ENCODE results near the gene FOXP1.

The FOXP1 gene

GRCh38 chr3:71210257-71211007 is 373.1 kb downstream of the FOXP1 start:
- peak; percentile 53 for DNase-seq (ENCODE audit: low read depth)

- no peak for DNase-seq (ENCODE audit: low read depth)
Measured at GRCh38 chr3:71208211-71209095, 375.1 kb downstream of the FOXP1 start.

DNA sequence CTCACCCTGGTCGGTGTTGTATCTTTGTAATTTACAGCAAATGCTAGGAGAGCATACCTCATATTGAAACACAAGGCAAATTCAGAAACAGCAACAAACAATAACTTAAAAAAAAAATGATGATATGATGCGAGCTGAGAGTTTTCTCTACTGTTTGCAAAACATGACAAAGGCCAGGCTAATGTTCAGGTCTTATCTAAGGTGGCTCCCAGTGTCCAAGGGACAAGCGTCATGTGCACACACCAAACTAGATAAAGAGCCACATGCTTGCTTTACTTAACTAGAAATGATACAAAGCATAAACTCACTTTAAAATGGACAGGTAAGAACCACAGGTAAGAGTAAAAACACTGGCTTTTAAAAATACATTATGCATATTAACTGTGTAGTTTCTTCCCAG is 375.9 kb downstream of the FOXP1 start:
- DNase-seq (ENCODE audit: low read depth): no peak

DNA sequence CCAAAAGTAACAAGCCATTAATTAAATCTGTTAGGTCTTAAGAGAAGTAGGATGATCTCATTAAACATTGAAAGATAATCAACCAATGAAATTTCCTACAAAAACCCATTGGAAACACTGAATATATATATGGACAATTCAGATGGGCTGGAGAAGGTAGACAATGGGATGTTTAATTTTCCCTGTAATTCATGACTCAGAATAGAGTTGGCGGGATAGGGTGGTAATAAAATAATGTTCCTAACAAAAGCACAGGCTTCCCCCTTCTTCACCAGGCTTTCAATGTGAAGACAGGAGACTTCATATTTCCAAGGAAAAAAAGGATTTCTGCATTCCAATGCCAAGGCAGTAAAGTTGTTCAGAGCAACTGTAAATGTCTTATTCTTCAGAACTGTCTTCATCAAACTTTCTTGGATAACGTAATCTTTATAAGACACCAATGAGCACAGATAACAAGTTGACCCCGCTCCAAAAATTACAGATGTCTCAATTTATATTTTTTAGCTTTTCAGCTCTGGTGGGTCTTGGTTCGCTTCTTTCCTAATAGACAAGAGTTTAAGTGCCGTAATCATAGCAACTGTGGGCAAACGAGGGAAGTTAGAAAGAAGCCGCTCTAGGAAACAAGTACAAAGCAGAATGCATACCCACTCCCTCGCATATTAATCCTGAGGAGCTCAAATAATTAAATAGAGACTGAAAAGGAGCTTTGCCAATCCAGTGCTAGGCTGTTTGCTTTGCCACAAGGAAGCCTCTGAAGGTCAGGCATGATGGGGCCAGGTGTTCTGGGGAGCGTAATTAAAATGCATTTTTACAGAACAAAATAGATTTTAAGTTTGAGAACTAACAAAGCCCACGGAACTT is 377.0 kb downstream of the FOXP1 start:
- no peak for DNase-seq (ENCODE audit: low read depth)

- no peak for DNase-seq (ENCODE audit: low read depth)
Measured at GRCh38 chr3:71203727-71204488, 379.6 kb downstream of the FOXP1 start.

GRCh38 chr3:71202848-71203533 is 380.5 kb downstream of the FOXP1 start:
- DNase-seq (ENCODE audit: low read depth): no peak

DNA sequence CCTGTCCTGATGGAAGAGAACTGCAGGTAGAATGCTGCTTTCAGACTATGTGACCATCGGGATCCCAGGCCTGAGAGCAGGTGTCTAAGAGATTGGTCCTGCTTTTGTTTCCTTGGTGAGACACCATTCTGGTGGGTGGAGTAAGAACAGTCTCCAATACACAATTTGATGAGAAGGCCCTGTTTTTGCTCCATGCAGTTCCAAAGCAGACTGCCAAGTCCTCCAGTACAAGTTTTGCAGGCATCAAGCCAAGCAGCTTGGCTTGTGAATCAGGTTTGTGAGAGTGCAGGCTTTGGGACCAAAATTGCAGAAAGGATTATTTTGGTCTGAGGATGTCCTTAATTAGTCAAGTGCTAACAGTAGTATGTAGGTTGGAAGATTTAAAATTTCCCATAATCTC is 381.6 kb downstream of the FOXP1 start:
- DNase-seq (ENCODE audit: low read depth): peak; percentile 27

GRCh38 chr3:71197841-71198565 is 385.5 kb downstream of the FOXP1 start:
- DNase-seq (ENCODE audit: low read depth): no peak

- DNase-seq (ENCODE audit: low read depth): peak; percentile 65
Measured at GRCh38 chr3:71195492-71195891, 388.0 kb downstream of the FOXP1 start.

DNA sequence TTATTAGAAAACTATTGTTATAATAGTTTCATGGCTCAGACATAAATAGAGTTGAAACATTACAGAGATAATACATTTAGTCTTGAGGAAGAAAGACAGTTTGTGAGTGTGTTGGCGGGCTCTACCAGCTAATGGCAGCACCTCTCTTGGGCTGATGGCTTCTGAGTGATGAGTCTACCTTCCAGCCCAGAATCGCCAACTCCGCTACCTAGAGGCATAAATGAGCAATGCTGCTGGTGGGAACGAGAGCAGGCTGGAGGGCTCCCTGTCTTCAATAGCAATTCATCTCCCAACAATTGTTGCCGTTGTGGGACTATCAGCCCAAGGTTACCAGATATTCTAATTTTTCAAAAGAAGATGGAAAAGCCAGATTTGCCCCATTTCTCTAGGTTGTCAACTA is 388.7 kb downstream of the FOXP1 start:
- DNase-seq (ENCODE audit: low read depth): no peak

DNA sequence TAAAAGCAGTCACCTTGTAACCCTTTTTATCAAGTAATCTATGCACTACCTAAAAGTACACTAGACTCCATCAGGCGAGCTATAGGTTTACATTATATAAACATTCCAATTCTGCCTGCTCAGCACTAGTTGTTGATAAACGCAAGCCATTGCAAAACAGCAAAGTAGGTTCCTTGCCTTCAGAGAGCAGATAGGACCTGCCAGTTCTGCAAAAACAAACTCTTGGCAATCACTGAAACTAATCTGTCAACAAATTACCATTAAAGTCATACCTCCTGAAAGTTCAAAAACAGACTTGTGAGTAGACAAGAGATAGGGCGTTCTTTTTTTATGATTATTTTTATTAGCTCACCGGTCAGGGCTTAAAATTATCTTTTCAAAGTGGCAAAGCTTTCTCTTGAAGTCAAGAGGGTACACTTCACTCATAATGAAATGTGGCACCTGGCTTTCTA is 392.5 kb downstream of the FOXP1 start:
- DNase-seq (ENCODE audit: low read depth): no peak

- DNase-seq (ENCODE audit: low read depth): no peak
Measured at GRCh38 chr3:71189480-71189879, 394.0 kb downstream of the FOXP1 start.

DNA sequence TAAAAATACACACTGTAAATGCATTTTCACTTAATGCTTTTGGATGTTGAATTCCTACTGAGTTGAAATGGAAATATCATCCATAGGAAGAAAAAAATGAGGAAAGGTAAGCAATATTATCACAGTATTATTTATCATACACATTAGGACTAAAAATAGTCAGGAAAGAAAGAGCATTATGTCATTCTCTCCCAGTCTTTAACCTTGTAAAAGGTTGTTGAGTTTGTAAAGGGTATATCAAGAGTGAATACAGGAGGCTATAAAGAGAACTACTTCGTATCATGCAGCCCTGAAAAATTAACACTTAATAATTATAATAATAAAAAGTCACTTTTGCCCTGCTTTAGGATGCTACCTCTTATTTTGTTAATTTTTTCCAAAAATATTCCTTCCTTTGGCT is 395.8 kb downstream of the FOXP1 start:
- DNase-seq (ENCODE audit: low read depth): no peak

GRCh38 chr3:71186801-71187200 is 396.7 kb downstream of the FOXP1 start:
- DNase-seq (ENCODE audit: low read depth): no peak

DNA sequence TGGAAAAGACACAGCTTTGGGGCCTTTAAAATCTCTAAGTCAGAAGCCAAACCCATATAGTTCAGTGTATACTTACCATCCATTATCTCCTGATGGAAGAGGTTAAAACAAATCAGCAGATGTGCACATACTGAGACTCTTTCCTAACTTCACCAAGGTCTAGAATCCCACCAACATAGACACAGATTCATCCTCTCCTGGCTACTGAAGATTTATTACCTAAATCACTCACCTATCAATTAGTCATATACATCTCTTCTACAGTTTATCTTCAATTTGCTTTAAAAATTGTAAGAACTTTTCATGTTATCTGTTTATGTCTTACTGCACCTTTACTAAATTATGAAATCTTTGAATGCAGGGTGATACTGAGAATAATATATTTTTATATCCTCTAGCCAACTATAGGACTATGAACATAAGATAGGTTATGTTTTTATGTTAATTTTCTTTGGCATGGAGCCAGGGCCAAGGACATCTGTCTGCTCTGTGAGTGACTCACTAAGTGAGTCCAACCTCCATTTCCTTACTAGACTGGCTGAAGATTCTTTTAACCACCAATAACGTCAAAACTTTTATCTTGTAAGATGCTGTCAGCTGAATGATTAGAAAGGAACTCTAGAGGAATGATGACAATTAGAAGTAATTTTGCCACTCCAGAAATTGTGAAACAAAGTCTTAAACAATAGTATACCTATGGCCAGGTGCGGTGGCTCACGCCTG is 397.6 kb downstream of the FOXP1 start:
- peak; percentile 67 for DNase-seq (ENCODE audit: low read depth)

- no peak for DNase-seq (ENCODE audit: low read depth)
Measured at GRCh38 chr3:71184252-71184651, 399.3 kb downstream of the FOXP1 start.

DNA sequence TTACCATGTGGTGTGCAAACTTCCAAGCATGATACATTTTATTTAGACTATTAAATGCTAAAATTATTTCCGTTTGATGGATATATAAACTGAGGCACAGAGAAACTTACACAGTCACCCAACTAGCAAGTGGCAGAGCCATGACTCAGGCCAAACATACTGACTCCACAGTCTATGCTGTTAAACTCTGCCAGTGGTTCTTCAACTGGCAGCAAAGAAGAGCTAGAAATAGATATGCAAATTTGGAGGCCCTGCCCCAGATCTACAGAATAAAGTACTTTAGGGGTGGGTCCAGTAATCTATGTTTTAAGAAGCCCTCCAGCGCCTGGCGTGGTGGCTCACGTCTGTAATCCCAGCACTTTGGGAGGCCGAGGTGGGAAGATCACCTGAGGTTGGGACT is 400.0 kb downstream of the FOXP1 start:
- DNase-seq (ENCODE audit: low read depth): no peak

DNA sequence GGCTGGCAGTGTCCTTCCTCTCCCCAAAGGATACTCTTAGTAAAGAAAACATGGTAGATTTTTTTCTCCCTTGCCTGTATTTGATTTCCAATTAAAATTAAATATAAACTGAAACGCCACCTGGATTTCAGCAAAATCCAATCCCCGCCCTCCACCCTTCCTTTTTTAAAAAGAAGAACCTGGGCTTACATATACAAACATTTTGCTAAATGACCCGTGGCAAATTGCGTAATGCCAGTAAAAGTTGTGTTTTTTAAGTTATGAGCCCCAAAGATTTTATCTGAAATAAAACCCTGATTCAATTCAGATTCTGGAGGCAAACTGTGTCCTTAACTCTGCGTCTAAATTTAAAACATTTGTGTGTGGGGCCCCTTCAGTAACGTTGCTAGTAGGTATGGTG is 403.0 kb downstream of the FOXP1 start:
- no peak for DNase-seq (ENCODE audit: low read depth)

GRCh38 chr3:71177375-71177774 is 406.2 kb downstream of the FOXP1 start:
- DNase-seq (ENCODE audit: low read depth): no peak

- DNase-seq (ENCODE audit: low read depth): no peak
Measured at GRCh38 chr3:71176366-71176765, 407.2 kb downstream of the FOXP1 start.

Data from non-pigmented ciliary epithelial cell (primary cell).